ENCODE measurements around the gene WFIKKN2. TPM values are rescaled to one million over a fixed set of nuclear protein-coding genes. Genes with fewer than 3 reads are reported as not detected.

WFIKKN2 gene
- total and polyA plus RNA-seq, 2 of the 13 experiments (the other 11 are each of a cell fraction or from before 2014, with no cell fraction given) = not detected

DNA sequence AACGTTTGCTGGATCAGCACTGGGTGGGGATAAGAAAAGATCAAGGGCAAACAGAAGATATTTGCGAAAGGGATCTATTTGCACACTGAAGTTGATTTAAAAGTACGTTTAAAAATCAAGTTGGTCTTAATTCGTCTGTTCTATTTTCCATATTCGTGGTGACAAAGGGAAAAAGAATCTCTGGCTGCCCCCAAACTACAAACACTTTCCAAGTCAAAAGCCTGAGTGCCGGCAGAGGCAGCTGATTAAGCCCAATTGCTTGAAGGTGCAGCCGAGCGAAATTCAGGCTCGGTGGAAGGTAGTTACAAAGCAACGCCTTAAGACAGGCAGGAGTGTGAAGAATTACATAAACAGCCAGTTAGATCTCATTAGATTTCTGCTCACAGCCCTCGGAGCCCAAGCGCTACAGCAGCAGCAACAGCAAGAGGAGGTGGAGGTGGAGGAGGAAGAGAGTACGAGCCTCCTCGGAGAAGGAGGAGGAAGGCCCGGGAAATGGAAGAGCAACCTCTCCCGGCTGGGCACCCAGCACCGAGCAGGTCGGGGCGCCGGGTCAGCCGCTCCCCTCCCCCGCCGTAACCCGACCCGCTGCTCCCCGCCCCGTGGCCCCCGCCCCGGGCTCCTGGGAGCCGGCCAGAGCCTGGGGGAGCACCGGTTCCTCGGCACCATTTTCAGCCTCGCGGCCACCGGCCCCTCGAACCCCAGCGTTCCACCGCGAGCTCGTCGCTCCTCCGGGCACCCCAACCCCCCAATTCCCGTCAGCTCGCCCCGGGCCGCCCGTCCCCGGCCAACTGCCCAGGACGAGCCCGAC lies 29.9 kb downstream of the WFIKKN2 start (continued):
- TF ChIP-seq, protein P1, sequence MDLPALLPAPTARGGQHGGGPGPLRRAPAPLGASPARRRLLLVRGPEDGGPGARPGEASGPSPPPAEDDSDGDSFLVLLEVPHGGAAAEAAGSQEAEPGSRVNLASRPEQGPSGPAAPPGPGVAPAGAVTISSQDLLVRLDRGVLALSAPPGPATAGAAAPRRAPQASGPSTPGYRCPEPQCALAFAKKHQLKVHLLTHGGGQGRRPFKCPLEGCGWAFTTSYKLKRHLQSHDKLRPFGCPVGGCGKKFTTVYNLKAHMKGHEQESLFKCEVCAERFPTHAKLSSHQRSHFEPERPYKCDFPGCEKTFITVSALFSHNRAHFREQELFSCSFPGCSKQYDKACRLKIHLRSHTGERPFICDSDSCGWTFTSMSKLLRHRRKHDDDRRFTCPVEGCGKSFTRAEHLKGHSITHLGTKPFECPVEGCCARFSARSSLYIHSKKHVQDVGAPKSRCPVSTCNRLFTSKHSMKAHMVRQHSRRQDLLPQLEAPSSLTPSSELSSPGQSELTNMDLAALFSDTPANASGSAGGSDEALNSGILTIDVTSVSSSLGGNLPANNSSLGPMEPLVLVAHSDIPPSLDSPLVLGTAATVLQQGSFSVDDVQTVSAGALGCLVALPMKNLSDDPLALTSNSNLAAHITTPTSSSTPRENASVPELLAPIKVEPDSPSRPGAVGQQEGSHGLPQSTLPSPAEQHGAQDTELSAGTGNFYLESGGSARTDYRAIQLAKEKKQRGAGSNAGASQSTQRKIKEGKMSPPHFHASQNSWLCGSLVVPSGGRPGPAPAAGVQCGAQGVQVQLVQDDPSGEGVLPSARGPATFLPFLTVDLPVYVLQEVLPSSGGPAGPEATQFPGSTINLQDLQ (CRISPR knock-in tag; IDR thresholded peaks at IDR 0.05) = no peak
- TF ChIP-seq, protein P2, sequence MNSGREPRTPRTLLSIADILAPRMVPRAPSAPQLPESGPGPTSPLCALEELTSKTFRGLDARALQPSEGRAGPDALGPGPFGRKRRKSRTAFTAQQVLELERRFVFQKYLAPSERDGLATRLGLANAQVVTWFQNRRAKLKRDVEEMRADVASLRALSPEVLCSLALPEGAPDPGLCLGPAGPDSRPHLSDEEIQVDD (CRISPR knock-in tag; IDR thresholded peaks at IDR 0.05; ENCODE audit: borderline replicate concordance) = no peak
- TF ChIP-seq HDAC1 (CRISPR knock-in tag; IDR thresholded peaks at IDR 0.05) = peak; percentile 64
- TF ChIP-seq, protein P3, sequence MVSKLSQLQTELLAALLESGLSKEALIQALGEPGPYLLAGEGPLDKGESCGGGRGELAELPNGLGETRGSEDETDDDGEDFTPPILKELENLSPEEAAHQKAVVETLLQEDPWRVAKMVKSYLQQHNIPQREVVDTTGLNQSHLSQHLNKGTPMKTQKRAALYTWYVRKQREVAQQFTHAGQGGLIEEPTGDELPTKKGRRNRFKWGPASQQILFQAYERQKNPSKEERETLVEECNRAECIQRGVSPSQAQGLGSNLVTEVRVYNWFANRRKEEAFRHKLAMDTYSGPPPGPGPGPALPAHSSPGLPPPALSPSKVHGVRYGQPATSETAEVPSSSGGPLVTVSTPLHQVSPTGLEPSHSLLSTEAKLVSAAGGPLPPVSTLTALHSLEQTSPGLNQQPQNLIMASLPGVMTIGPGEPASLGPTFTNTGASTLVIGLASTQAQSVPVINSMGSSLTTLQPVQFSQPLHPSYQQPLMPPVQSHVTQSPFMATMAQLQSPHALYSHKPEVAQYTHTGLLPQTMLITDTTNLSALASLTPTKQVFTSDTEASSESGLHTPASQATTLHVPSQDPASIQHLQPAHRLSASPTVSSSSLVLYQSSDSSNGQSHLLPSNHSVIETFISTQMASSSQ (IDR thresholded peaks at IDR 0.05; ENCODE audit: low read depth) = 0 out of 2 replicates have a peak, but pooled peaks have one; percentile 25
- TF ChIP-seq, protein P3 (CRISPR knock-in tag; IDR thresholded peaks at IDR 0.05; ENCODE audit: borderline replicate concordance) = no peak
- TF ChIP-seq ZC3H13 (CRISPR knock-in tag; IDR thresholded peaks at IDR 0.05) = no peak; the same call in none of the 2 replicates
- no peak for TF ChIP-seq YEATS2 (CRISPR knock-in tag; IDR thresholded peaks at IDR 0.05; ENCODE audit: borderline replicate concordance)
- no peak for TF ChIP-seq ZNF350 (CRISPR knock-in tag; IDR thresholded peaks at IDR 0.05; ENCODE audit: borderline replicate concordance, low read depth)
- TF ChIP-seq KLF15 (CRISPR knock-in tag; IDR thresholded peaks at IDR 0.05; ENCODE audit: borderline replicate concordance) = no peak
- TF ChIP-seq JUN (CRISPR knock-in tag; IDR thresholded peaks at IDR 0.05) = no peak
- TF ChIP-seq, protein P4, sequence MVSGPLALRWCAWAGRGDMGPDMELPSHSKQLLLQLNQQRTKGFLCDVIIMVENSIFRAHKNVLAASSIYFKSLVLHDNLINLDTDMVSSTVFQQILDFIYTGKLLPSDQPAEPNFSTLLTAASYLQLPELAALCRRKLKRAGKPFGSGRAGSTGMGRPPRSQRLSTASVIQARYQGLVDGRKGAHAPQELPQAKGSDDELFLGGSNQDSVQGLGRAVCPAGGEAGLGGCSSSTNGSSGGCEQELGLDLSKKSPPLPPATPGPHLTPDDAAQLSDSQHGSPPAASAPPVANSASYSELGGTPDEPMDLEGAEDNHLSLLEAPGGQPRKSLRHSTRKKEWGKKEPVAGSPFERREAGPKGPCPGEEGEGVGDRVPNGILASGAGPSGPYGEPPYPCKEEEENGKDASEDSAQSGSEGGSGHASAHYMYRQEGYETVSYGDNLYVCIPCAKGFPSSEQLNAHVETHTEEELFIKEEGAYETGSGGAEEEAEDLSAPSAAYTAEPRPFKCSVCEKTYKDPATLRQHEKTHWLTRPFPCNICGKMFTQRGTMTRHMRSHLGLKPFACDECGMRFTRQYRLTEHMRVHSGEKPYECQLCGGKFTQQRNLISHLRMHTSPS (CRISPR knock-in tag; IDR thresholded peaks at IDR 0.05; ENCODE audit: low read depth) = no peak
- TF ChIP-seq ARHGAP35 (CRISPR knock-in tag; IDR thresholded peaks at IDR 0.05; ENCODE audit: borderline replicate concordance) = no peak
- TF ChIP-seq, protein P5, sequence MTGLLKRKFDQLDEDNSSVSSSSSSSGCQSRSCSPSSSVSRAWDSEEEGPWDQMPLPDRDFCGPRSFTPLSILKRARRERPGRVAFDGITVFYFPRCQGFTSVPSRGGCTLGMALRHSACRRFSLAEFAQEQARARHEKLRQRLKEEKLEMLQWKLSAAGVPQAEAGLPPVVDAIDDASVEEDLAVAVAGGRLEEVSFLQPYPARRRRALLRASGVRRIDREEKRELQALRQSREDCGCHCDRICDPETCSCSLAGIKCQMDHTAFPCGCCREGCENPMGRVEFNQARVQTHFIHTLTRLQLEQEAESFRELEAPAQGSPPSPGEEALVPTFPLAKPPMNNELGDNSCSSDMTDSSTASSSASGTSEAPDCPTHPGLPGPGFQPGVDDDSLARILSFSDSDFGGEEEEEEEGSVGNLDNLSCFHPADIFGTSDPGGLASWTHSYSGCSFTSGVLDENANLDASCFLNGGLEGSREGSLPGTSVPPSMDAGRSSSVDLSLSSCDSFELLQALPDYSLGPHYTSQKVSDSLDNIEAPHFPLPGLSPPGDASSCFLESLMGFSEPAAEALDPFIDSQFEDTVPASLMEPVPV (CRISPR knock-in tag; IDR thresholded peaks at IDR 0.05) = 0 out of 2 replicates have a peak, but pooled peaks have one; percentile 32
- peak; percentile 41 for TF ChIP-seq ASH2L (IDR thresholded peaks at IDR 0.05; ENCODE audit: insufficient read length, low read depth, low read length)
- TF ChIP-seq ZIK1 (CRISPR knock-in tag; IDR thresholded peaks at IDR 0.05; ENCODE audit: borderline replicate concordance, low read depth) = no peak
- TF ChIP-seq ZNF431 (CRISPR knock-in tag; IDR thresholded peaks at IDR 0.05; ENCODE audit: borderline replicate concordance, low read depth) = no peak
- peak; percentile 62; the same call in 1 of the 2 replicates for TF ChIP-seq KLF6 (CRISPR knock-in tag; IDR thresholded peaks at IDR 0.05)
